Neuron (in vitro differentiated cells): ENCODE measurements around the gene ARHGAP10.

Source experiments
- H2AFZ ChIP-seq: one replicate; pipeline ENCODE4 v1.6.1; 2013; ENCODE audit warnings: low read depth, mild to moderate bottlenecking, inconsistent platforms, low read length, moderate library complexity
- H3K27me3 ChIP-seq: one replicate; pipeline ENCODE4 v1.6.1; 2013; ENCODE audit warnings: low read length; ENCODE audit not compliant: insufficient read depth
- H3K36me3 ChIP-seq: one replicate; pipeline ENCODE4 v1.6.1; 2013; ENCODE audit warnings: low read length; ENCODE audit not compliant: insufficient read depth
- H3K4me1 ChIP-seq: one replicate; pipeline ENCODE4 v1.6.1; 2013; ENCODE audit warnings: low read length; ENCODE audit not compliant: insufficient read depth
- H3K4me3 ChIP-seq: 2 replicates; pipeline ENCODE4 v1.5.1; 2013; ENCODE audit warnings: mild to moderate bottlenecking, low read length, moderate library complexity
- H3K9me3 ChIP-seq: one replicate; pipeline ENCODE4 v1.6.1; 2013; ENCODE audit warnings: low read length

Gene ARHGAP10

GRCh38 chr4:147731580-147732517 is at the start of gene ARHGAP10:
ARHGAP10 (plus strand) TSS chr4:147732088; CDS start chr4:147732302, 214 bp downstream.
- peak within 1 kb of the TSS; percentile 69 for H2AFZ ChIP-seq
- no peaks in the 10 kb centered on the region for H3K9me3 ChIP-seq
- H3K36me3 ChIP-seq = no peaks in the 10 kb centered on the region
- H3K27me3 ChIP-seq = peaks cover 69% of the 10 kb centered on the region
- H3K4me3 ChIP-seq = peak within 1 kb of the TSS; percentile 55
- peaks cover 5% of the 10 kb centered on the region for H3K4me1 ChIP-seq

- H3K36me3 ChIP-seq = peaks cover 6% of the 10 kb centered on the region
- peaks cover 13% of the 10 kb centered on the region for H3K4me1 ChIP-seq
- no peaks in the 10 kb centered on the region for H3K27me3 ChIP-seq
- peak overlapping the region; percentile 64 for H3K4me3 ChIP-seq
- no peaks in the 10 kb centered on the region for H3K9me3 ChIP-seq
- no peak overlapping the region for H2AFZ ChIP-seq
These were observed 49.1 kb upstream of the ARHGAP10 start for GRCh38 chr4:147682755-147683154.

GRCh38 chr4:147683188-147683591 is 48.7 kb upstream of the ARHGAP10 start:
- H3K4me3 ChIP-seq = peak overlapping the region; percentile 64
- no peaks in the 10 kb centered on the region for H3K27me3 ChIP-seq
- no peaks in the 10 kb centered on the region for H3K9me3 ChIP-seq
- H3K4me1 ChIP-seq = peaks cover 13% of the 10 kb centered on the region
- peak overlapping the region; percentile 72 for H2AFZ ChIP-seq
- H3K36me3 ChIP-seq = peaks cover 6% of the 10 kb centered on the region

DNA sequence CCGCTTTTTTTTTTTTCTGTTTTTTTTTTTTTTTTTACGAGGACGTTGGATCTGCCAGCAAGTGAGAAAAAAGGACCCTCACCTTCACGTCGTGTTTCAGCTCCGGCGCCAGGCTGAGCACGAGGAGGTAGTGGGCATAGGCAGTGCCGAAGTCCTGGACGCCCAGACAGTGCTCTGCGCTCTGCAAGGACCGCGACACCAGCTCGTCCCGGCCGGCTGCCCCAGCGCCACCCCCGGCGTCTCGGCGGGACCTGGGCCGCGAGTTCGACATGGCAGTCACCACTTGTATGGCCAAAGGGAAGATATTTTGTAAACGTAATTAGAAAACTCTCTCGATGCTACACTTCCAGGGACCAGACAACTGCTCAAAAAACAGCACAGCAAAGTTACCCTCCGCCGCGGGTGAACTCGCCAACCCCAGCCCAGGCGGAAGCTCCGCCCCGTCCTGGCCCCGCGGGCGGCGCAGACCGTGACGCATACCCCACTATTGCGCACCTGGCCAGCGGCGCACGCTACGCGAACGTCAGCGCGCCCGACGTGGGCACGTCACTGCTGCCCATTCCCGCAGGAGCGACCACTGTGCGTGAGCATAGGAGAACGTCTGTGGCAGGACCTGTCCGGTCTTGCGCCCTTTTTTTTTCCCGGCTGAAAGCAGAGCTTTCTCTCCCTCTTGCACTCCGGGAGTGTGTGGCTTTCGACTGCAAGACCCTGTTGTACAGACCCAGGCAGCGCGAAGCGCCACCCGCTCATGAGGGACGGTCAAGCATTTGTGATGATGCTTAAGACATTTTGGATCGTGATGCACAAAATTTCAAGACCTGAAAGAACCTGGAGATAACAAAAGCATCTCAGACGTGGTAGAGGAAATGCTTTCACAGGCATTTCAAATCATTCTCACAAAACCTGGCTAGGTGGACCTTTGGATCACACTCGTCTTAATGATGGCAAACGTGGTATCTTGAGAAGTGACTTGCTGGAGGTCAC is 47.9 kb upstream of the ARHGAP10 start, which contains the start of gene PRMT9:
TSS of gene PRMT9 (minus strand) at position 447 of the 984 bp plus-strand sequence. CDS start at position 271, 176 bp downstream.
- Histone ChIP-seq H3K9me3 (no peaks in the 10 kb centered on the region), H3K4me1 (peaks cover 13% of the 10 kb centered on the region), H3K27me3 (no peaks in the 10 kb centered on the region), H3K4me3 (peak within 1 kb of the TSS; percentile 64), H3K36me3 (no peaks in the 10 kb centered on the region), H2AFZ (peak within 1 kb of the TSS; percentile 72)

DNA sequence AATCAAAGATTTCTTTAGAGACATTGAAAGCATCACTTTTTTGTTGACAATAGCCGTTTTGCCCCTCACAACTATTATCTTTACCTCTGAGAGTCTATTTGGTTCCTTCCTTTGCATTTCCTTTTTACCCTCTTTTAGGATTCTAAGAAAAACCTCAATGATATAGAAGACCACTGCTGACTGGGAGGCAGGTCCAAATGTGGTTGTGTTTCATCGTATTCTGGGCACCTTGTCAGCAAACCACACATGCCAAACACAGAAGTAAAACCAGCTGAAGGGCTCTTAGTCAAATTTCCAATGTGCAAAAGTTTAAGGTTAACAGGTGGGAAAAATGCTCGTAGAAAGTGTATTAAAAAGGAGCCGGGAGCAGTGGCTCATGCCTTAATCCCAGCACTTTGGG is 42.8 kb upstream of the ARHGAP10 start:
- Histone ChIP-seq H3K27me3 (no peaks in the 10 kb centered on the region), H3K4me1 (peaks cover 4% of the 10 kb centered on the region), H3K36me3 (no peaks in the 10 kb centered on the region), H2AFZ (no peak overlapping the region), H3K4me3 (no peak overlapping the region), H3K9me3 (no peaks in the 10 kb centered on the region)

GRCh38 chr4:147691820-147692219 is 40.1 kb upstream of the ARHGAP10 start:
- Histone ChIP-seq H3K4me1 (no peaks in the 10 kb centered on the region), H3K36me3 (no peaks in the 10 kb centered on the region), H3K9me3 (no peaks in the 10 kb centered on the region), H3K4me3 (no peak overlapping the region), H3K27me3 (no peaks in the 10 kb centered on the region), H2AFZ (no peak overlapping the region)

DNA sequence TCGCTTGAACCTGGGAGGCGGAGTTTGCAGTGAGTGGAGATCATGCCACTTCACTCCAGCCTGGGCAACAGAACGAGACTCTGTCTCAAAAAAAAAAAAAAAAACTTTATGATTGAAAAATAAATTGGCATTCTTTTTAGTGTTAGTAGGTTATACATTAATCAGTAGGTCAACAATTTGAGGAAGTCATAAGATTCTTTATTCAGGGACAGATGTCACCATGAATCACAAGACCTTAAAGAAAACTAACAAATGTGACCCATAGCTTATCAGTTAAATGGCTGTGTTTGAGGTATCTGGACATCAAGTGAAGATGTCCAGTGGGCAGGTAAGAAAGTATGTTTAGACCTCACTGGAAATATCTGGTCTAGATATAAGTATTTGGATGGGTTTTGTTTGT is 38.7 kb upstream of the ARHGAP10 start:
- Histone ChIP-seq H3K4me1 (no peaks in the 10 kb centered on the region), H3K9me3 (no peaks in the 10 kb centered on the region), H3K36me3 (no peaks in the 10 kb centered on the region), H3K27me3 (no peaks in the 10 kb centered on the region), H3K4me3 (no peak overlapping the region), H2AFZ (no peak overlapping the region)

GRCh38 chr4:147696866-147697265 is 35.0 kb upstream of the ARHGAP10 start:
- H2AFZ ChIP-seq = no peak overlapping the region
- H3K36me3 ChIP-seq = no peaks in the 10 kb centered on the region
- no peaks in the 10 kb centered on the region for H3K9me3 ChIP-seq
- no peak overlapping the region for H3K4me3 ChIP-seq
- H3K27me3 ChIP-seq = no peaks in the 10 kb centered on the region
- no peaks in the 10 kb centered on the region for H3K4me1 ChIP-seq

DNA sequence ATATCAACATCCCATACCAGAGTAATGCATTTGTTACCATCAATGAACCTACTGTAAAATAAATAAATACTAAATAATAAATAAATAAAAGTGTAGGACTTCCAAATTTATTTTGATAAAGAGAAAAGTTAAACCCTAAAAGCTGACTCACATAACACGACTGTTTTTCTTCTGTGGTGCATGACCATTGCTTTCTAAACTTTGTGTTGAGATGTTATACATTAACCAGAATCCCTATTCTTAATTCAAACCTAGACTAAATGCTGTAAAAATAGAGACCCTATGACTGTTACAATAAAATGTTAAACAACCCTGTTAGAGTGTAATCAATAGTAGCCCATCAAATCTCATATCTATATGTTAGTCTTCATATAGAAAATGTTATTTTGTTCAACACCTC is 27.0 kb upstream of the ARHGAP10 start:
- no peak overlapping the region for H3K4me3 ChIP-seq
- H3K4me1 ChIP-seq = no peaks in the 10 kb centered on the region
- no peak overlapping the region for H2AFZ ChIP-seq
- no peaks in the 10 kb centered on the region for H3K9me3 ChIP-seq
- H3K27me3 ChIP-seq = no peaks in the 10 kb centered on the region
- no peaks in the 10 kb centered on the region for H3K36me3 ChIP-seq

- H3K36me3 ChIP-seq = no peaks in the 10 kb centered on the region
- no peaks in the 10 kb centered on the region for H3K27me3 ChIP-seq
- H2AFZ ChIP-seq = no peak overlapping the region
- H3K4me3 ChIP-seq = no peak overlapping the region
- H3K9me3 ChIP-seq = no peaks in the 10 kb centered on the region
- no peaks in the 10 kb centered on the region for H3K4me1 ChIP-seq
These were observed 23.8 kb upstream of the ARHGAP10 start for GRCh38 chr4:147707892-147708672.

- no peak overlapping the region for H3K4me3 ChIP-seq
- no peaks in the 10 kb centered on the region for H3K36me3 ChIP-seq
- H2AFZ ChIP-seq = no peak overlapping the region
- H3K4me1 ChIP-seq = no peaks in the 10 kb centered on the region
- H3K27me3 ChIP-seq = no peaks in the 10 kb centered on the region
- H3K9me3 ChIP-seq = no peaks in the 10 kb centered on the region
These were observed 21.9 kb upstream of the ARHGAP10 start for GRCh38 chr4:147709999-147710398.

GRCh38 chr4:147714575-147715401 is 17.1 kb upstream of the ARHGAP10 start:
- Histone ChIP-seq H3K4me1 (no peaks in the 10 kb centered on the region), H3K36me3 (no peaks in the 10 kb centered on the region), H3K4me3 (no peak overlapping the region), H2AFZ (no peak overlapping the region), H3K27me3 (no peaks in the 10 kb centered on the region), H3K9me3 (no peaks in the 10 kb centered on the region)
